Measurements from ENCODE around the gene LRRC4C.

LRRC4C gene

DNA sequence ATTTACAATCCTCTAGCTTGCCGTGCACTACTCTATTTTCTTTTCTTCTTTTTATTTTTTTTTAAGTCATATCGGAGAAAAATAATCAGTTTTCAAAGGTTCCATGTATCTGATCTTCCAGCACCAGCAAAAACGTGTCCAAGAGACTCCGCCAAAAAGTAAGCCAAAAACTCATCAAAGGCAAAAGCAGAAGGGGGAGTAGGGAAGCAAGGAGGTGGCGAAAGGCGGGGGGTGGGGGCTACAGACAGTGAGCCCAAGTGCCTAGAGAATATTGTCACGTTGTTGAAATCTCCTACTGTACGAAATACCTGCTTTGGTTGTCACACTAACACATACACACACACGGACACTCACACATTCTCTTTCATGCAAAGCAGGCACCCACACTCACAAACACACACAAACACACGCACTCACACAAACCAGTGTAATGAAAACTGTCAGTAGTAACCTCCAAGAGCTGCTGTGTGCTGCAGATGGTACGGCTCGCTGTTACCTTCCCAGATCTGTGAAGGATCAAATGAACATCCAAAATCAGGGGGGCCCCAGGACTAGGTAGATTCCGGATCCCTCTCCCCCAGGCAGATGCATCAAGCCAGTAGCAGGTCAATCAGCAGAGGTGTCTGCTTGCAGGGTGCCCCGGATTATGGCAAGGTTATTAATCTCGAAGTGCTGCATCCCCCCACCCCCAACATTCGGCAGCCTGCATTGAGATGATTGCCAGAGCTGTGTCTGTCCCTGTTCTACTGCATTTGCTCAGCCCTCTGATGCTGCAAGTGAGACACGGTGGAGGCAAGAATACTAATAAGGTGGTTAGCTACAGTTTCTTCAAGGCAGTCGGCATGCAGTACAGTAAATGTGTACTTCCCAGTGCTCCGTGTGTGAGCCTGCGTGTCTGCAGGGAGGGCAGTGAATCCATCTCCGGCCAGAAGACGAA, at the start of gene LRRC4C:
Gene LRRC4C (minus strand): TSS at position 188 of the 937 bp plus-strand sequence.
- peak; percentile 15 for DNase-seq (ENCODE audit: extremely low read depth, insufficient read length)
- no peaks in the 10 kb centered on the region for H3K36me3 ChIP-seq (ENCODE audit: control insufficient read depth, insufficient read depth, low read length)
- H3K27me3 ChIP-seq (replicated peaks; ENCODE audit: control insufficient read depth, insufficient read depth, low read length) = no peaks in the 10 kb centered on the region
- no peak within 1 kb of the TSS for H3K4me3 ChIP-seq (replicated peaks; ENCODE audit: low read depth, low read length)
- TF ChIP-seq, protein P1, sequence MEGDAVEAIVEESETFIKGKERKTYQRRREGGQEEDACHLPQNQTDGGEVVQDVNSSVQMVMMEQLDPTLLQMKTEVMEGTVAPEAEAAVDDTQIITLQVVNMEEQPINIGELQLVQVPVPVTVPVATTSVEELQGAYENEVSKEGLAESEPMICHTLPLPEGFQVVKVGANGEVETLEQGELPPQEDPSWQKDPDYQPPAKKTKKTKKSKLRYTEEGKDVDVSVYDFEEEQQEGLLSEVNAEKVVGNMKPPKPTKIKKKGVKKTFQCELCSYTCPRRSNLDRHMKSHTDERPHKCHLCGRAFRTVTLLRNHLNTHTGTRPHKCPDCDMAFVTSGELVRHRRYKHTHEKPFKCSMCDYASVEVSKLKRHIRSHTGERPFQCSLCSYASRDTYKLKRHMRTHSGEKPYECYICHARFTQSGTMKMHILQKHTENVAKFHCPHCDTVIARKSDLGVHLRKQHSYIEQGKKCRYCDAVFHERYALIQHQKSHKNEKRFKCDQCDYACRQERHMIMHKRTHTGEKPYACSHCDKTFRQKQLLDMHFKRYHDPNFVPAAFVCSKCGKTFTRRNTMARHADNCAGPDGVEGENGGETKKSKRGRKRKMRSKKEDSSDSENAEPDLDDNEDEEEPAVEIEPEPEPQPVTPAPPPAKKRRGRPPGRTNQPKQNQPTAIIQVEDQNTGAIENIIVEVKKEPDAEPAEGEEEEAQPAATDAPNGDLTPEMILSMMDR (IDR thresholded peaks at IDR 0.05; ENCODE audit: insufficient read depth, low read length, poor library complexity, severe bottlenecking) = no peak

DNA sequence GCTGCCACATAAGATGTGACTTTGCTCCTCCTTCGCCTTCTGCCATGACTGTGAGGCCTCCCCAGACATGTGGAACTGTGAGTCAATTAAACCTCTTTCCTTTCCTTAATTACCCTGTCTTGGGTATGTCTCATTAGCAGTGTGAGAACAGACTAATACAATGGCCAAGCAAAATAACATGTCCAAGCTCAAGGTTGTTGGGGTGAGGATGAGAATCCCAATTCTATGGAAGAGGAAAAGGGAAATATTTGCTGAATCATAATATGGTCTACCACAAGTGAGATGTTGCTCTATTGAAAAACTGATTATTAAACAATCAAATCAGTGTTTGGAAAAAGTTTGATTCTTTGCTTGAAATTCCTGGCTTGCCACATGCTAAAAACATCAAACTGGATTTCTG, 48.7 kb upstream of the LRRC4C start:
- TF ChIP-seq, protein P1 (IDR thresholded peaks at IDR 0.05; ENCODE audit: insufficient read depth, low read length, poor library complexity, severe bottlenecking) = no peak
- Histone ChIP-seq H3K27me3 (replicated peaks; ENCODE audit: control insufficient read depth, insufficient read depth, low read length) (no peaks in the 10 kb centered on the region), H3K4me3 (replicated peaks; ENCODE audit: low read depth, low read length) (no peak overlapping the region), H3K36me3 (ENCODE audit: control insufficient read depth, insufficient read depth, low read length) (no peaks in the 10 kb centered on the region)
- DNase-seq (ENCODE audit: extremely low read depth, insufficient read length) = no peak

DNA sequence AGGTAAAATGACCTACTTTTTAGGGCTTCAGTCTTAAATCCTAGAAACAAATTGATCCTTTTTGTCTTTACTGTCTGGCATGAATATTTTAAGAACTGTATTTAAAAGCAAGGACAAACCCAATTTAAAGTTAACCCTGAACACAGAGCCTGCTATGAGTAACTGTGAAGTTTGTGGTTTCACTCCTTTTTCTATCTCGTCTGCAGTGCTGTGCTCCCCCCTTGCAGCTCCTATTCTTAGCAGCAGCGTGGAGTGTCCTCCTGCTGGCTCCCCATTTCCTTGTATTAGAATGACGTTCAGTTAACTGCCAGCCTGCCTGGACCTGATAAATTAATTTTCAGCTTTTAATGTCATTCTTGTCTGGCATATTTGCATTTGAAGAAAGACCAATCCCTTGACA, 40.0 kb upstream of the LRRC4C start:
- H3K27me3 ChIP-seq (replicated peaks; ENCODE audit: control insufficient read depth, insufficient read depth, low read length) = no peaks in the 10 kb centered on the region
- DNase-seq (ENCODE audit: extremely low read depth, insufficient read length) = no peak
- H3K4me3 ChIP-seq (replicated peaks; ENCODE audit: low read depth, low read length) = no peak overlapping the region
- TF ChIP-seq, protein P1 (IDR thresholded peaks at IDR 0.05; ENCODE audit: insufficient read depth, low read length, poor library complexity, severe bottlenecking) = no peak
- H3K36me3 ChIP-seq (ENCODE audit: control insufficient read depth, insufficient read depth, low read length) = no peaks in the 10 kb centered on the region

- H3K4me3 ChIP-seq (replicated peaks; ENCODE audit: low read depth, low read length) = no peak overlapping the region
- no peak for DNase-seq (ENCODE audit: extremely low read depth, insufficient read length)
- TF ChIP-seq, protein P1 (IDR thresholded peaks at IDR 0.05; ENCODE audit: insufficient read depth, low read length, poor library complexity, severe bottlenecking) = peak; percentile 22
- no peaks in the 10 kb centered on the region for H3K36me3 ChIP-seq (ENCODE audit: control insufficient read depth, insufficient read depth, low read length)
- H3K27me3 ChIP-seq (replicated peaks; ENCODE audit: control insufficient read depth, insufficient read depth, low read length) = no peaks in the 10 kb centered on the region
Measured at GRCh38 chr11:41498726-41499125, 39.3 kb upstream of the LRRC4C start.

DNA sequence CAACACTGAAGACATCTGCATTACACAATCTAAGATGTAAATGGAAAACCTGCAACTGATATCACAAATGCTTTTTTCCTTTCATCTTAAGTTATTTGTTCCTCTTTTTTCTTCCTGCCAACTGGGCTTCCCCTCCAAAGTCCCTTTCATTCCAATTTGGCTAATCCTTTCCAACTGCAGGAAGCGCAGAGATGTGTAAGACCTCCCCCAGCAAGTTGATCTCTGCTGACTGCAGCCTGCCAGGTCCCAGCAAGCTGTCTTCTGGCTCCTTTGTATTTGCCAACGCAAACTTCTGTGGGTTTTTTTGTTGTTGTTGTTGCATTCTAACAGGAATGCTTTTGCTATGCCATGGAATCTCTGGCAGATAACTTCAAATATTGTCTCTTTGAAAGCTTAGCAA, 38.5 kb upstream of the LRRC4C start:
- Histone ChIP-seq H3K27me3 (replicated peaks; ENCODE audit: control insufficient read depth, insufficient read depth, low read length) (no peaks in the 10 kb centered on the region), H3K4me3 (replicated peaks; ENCODE audit: low read depth, low read length) (no peak overlapping the region), H3K36me3 (ENCODE audit: control insufficient read depth, insufficient read depth, low read length) (no peaks in the 10 kb centered on the region)
- TF ChIP-seq, protein P1 (IDR thresholded peaks at IDR 0.05; ENCODE audit: insufficient read depth, low read length, poor library complexity, severe bottlenecking) = no peak
- no peak for DNase-seq (ENCODE audit: extremely low read depth, insufficient read length)
